Activated B cell treated with CpG ODN at 0.5 μM for 24 hours (primary cell): ENCODE measurements around the gene IFNL3. TPM values are rescaled to one million over a fixed set of nuclear protein-coding genes. Genes with fewer than 3 reads are reported as not detected.

Experiments used
- ATAC-seq: fragments of 200-7000 bp; cut with Tn5 transposase; one replicate; pipeline ENCODE4 v1.10.0; 2021; ENCODE audit warnings: low read depth, mild to moderate bottlenecking, moderate library complexity
- CTCF ChIA-PET: fragments of 350-600 bp; sonication (Branson Sonifier 250); formaldehyde crosslinking; loops from one replicate; lab custom pipeline; 2021; ENCODE audit warnings: antibody characterized with exemption; lab: Charles Lee
- POLR2A ChIA-PET: fragments of 350-600 bp; sonication (Branson Sonifier 250); formaldehyde crosslinking; loops from one replicate; lab custom pipeline; 2021; ENCODE audit warnings: antibody characterized with exemption; lab: Charles Lee
- DNase-seq: peaks from one replicate; pipeline ENCODE4 v3.0.0; 2022
- H3K27ac Mint-ChIP-seq: one replicate; pipeline ENCODE4 v1.8.0; 2020; ENCODE audit warnings: mixed read lengths
- H3K27me3 Mint-ChIP-seq: one replicate; pipeline ENCODE4 v1.8.0; 2021; ENCODE audit warnings: mixed read lengths
- H3K36me3 Mint-ChIP-seq: one replicate; pipeline ENCODE4 v1.8.0; 2021; ENCODE audit warnings: low read depth, mixed read lengths
- H3K4me1 Mint-ChIP-seq: one replicate; pipeline ENCODE4 v1.8.0; 2021; ENCODE audit warnings: mixed read lengths
- H3K4me3 Mint-ChIP-seq: one replicate; pipeline ENCODE4 v1.8.0; 2020; ENCODE audit warnings: mild to moderate bottlenecking, mixed read lengths
- H3K9me3 Mint-ChIP-seq: one replicate; pipeline ENCODE4 v1.8.0; 2020; ENCODE audit warnings: mixed read lengths
- intact Hi-C: fragments of 100-400 bp; cut with micrococcal nuclease; formaldehyde crosslinking; loops from one replicate; pipeline ENCODE4 v1.15.1; 2024
- total RNA-seq: library from RNA; stranded (reverse); gene quantifications from 2 replicates; pipeline ENCODE4 v1.2.3, GENCODE V29; 2022
- TF ChIP-seq, protein P1 (sequence below): fragments of 200-600 bp; IDR thresholded peaks from one replicate; pipeline ENCODE4 v1.8.0; 2022; ENCODE audit warnings: antibody characterized with exemption, mild to moderate bottlenecking

Gene IFNL3
- total RNA-seq, 1 donor from 2014 or later: not detected

DNA sequence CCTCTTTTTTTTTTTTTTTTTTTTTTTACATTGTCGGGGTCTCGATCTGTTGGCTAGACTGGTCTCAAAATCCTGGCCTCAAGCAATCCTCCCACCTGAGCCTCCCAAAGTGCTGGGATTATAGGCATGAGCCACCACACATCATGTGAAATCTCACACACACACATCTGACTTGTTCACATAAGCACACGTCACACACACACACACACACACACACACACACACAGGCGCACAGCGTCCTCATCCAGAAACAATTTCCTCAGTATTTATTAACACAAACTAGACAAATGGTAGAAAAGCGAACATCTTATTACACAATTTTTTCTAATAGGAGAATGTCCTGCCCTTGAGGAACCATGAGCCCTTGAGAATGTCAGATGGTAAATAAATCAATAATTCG lies 35.6 kb downstream of the IFNL3 start:
- no peak overlapping the region for H3K27ac Mint-ChIP-seq
- ATAC-seq (no peak), DNase-seq (no peak)
- ChIA-PET POLR2A (no interaction called here), CTCF (interaction anchor here (1.2 kb wide), 1 partner anchor 87 kb away, joined by 3 read pairs; no protein-coding TSS in a partner anchor)
- H3K36me3 Mint-ChIP-seq: no peaks in the 10 kb centered on the region
- H3K9me3 Mint-ChIP-seq: no peaks in the 10 kb centered on the region
- intact Hi-C loops: no loop called here
- no peak overlapping the region for H3K4me3 Mint-ChIP-seq
- H3K27me3 Mint-ChIP-seq: peaks cover 7% of the 10 kb centered on the region
- no peaks in the 10 kb centered on the region for H3K4me1 Mint-ChIP-seq
- TF ChIP-seq, protein P1, sequence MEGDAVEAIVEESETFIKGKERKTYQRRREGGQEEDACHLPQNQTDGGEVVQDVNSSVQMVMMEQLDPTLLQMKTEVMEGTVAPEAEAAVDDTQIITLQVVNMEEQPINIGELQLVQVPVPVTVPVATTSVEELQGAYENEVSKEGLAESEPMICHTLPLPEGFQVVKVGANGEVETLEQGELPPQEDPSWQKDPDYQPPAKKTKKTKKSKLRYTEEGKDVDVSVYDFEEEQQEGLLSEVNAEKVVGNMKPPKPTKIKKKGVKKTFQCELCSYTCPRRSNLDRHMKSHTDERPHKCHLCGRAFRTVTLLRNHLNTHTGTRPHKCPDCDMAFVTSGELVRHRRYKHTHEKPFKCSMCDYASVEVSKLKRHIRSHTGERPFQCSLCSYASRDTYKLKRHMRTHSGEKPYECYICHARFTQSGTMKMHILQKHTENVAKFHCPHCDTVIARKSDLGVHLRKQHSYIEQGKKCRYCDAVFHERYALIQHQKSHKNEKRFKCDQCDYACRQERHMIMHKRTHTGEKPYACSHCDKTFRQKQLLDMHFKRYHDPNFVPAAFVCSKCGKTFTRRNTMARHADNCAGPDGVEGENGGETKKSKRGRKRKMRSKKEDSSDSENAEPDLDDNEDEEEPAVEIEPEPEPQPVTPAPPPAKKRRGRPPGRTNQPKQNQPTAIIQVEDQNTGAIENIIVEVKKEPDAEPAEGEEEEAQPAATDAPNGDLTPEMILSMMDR: no peak

DNA sequence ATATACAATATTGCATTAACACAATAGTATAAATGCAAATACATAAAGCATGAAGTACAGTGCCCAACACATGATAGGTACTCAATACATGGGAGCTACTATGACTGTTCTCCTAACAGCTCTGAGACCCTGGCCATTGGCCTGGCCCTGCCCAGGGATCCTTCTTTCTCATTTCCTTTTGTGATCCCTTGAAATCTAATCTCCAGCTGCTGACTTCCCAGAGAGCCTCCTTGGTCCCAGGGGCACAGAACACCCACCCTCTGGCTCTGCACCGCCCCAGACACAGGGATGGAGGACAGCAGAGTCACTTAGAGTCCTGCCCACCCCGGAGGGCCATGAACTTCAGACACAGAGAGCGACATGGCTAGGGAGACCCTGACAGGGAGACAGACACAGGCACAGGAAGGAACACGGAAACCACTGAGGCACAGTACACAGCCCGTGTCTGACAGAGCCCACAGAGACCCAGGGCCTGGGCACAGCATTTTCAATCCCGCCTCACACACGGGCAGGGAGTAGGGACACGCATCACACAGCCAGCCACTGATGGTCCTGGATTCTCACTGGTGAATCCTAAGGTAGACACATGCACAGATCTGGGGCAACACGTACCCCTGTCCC lies 36.5 kb downstream of the IFNL3 start:
- Mint-ChIP-seq H3K36me3 (no peaks in the 10 kb centered on the region), H3K4me1 (no peaks in the 10 kb centered on the region), H3K9me3 (no peaks in the 10 kb centered on the region), H3K4me3 (no peak overlapping the region), H3K27me3 (peaks cover 11% of the 10 kb centered on the region), H3K27ac (no peak overlapping the region)
- TF ChIP-seq, protein P1: no peak
- no peak for ATAC-seq
- ChIA-PET CTCF (interaction anchor here (1.2 kb wide), 1 partner anchor 86 kb away, joined by 3 read pairs; no protein-coding TSS in a partner anchor), POLR2A (no interaction called here)
- intact Hi-C loops: no loop called here
- DNase-seq: no peak

DNA sequence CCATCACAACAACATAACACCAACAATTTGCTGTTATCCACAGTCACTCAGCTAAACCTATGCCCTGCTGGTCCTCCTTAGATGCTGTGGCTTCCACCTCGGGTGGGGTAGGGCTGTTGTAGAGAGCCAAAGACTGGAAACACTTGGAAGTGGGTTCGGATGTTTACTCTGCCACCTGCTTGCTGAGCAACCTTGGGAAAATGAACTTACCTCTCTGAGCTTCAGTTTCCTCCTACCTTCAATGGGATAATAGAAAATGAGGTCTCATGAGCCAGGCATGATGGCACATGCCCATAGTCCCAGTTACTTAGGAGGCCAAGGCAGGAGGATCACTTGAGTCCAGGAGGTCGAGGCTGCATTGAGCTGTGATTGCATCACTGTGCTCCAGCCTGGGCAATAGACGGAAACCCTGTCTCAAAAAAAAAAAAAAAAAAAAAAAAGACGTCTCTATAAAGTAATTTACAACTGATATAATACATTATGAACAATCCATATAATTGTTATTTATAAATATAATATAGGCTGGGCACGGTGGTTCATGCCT lies 37.4 kb downstream of the IFNL3 start:
- Mint-ChIP-seq H3K36me3 (no peaks in the 10 kb centered on the region), H3K27me3 (peaks cover 17% of the 10 kb centered on the region), H3K27ac (no peak overlapping the region), H3K4me1 (no peaks in the 10 kb centered on the region), H3K9me3 (no peaks in the 10 kb centered on the region), H3K4me3 (no peak overlapping the region)
- intact Hi-C loops: no loop called here
- ATAC-seq: no peak
- ChIA-PET POLR2A (no interaction called here), CTCF (no interaction called here)
- DNase-seq: no peak
- TF ChIP-seq, protein P1: no peak

DNA sequence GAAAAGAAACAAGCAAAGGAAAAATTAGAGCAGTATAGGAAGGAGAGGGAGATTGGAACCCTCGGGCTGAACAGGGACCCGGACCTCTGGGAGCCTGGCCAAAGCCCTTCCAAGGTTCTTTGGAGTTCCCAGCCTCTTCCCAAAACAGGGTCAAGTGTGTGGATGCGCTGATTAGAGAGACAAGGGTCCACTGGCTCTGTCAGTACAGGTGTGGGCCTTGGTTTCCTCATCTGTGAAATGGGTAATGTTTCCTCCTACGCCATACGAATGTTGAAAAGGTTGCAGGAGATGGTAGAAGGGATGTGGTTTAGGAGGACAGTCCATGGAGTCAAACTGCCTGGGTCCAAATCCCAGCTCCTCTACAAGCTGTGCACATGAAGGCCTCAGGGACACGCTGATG lies 38.7 kb downstream of the IFNL3 start:
- TF ChIP-seq, protein P1: no peak
- no peaks in the 10 kb centered on the region for H3K9me3 Mint-ChIP-seq
- intact Hi-C loops: no loop called here
- ChIA-PET POLR2A (no interaction called here), CTCF (no interaction called here)
- H3K27ac Mint-ChIP-seq: no peak overlapping the region
- no peak for DNase-seq
- peaks cover 28% of the 10 kb centered on the region for H3K27me3 Mint-ChIP-seq
- no peaks in the 10 kb centered on the region for H3K4me1 Mint-ChIP-seq
- ATAC-seq: no peak
- H3K36me3 Mint-ChIP-seq: no peaks in the 10 kb centered on the region
- no peak overlapping the region for H3K4me3 Mint-ChIP-seq

DNA sequence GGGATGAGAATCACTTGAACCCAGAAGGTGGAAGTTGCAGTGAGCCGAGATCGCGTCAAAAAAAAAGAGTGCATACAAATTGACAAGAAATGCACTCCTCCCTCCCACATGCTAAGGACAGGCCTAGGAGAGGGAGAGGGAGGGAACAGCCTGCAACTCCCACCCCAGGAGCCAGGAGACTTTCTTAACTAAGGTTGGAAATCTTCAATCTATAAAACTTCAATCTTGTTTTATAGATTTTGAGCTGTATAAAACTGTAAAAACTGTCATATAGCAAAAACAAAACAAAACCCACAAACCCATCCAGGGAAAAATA lies 39.4 kb downstream of the IFNL3 start:
- Mint-ChIP-seq H3K27ac (no peak overlapping the region), H3K27me3 (peaks cover 35% of the 10 kb centered on the region), H3K9me3 (no peaks in the 10 kb centered on the region), H3K4me1 (no peaks in the 10 kb centered on the region), H3K36me3 (no peaks in the 10 kb centered on the region), H3K4me3 (no peak overlapping the region)
- ATAC-seq: no peak
- intact Hi-C loops: no loop called here
- CTCF ChIA-PET: no interaction called here
- DNase-seq: no peak
- POLR2A ChIA-PET: no interaction called here
- TF ChIP-seq, protein P1: no peak
